Neural progenitor cell (in vitro differentiated cells): ENCODE measurements around the gene HOXA5. TPM values are rescaled to one million over a fixed set of nuclear protein-coding genes. Genes with fewer than 3 reads are reported as not detected.

Experiments
- DNase-seq: peaks from one replicate; pipeline ENCODE4 v3.0.0-alpha.2; 2016; ENCODE audit warnings: low spot score
- H2AFZ ChIP-seq: fragments of 200-600 bp; sonication (generic); replicated peaks from 2 replicates; pipeline ENCODE4 v1.6.1; 2016; ENCODE audit warnings: antibody characterized with exemption
- H3F3A ChIP-seq: fragments of 200-600 bp; sonication (generic); 2 replicates; pipeline ENCODE4 v1.6.1; 2016; ENCODE audit warnings: antibody characterized with exemption, low read depth
- H3K27ac ChIP-seq: fragments of 200-600 bp; sonication (generic); 2 replicates; pipeline ENCODE4 v1.5.1; 2016; ENCODE audit warnings: mild to moderate bottlenecking
- H3K27me3 ChIP-seq: fragments of 200-600 bp; sonication (generic); 2 replicates; pipeline ENCODE4 v1.6.1; 2016; ENCODE audit warnings: mild to moderate bottlenecking, moderate library complexity
- H3K36me3 ChIP-seq: fragments of 200-600 bp; sonication (generic); 2 replicates; pipeline ENCODE4 v1.5.1; 2016
- H3K4me1 ChIP-seq: fragments of 200-600 bp; sonication (generic); 2 replicates; pipeline ENCODE4 v1.6.1; 2016; ENCODE audit warnings: mixed run types
- H3K4me2 ChIP-seq: fragments of 200-600 bp; sonication (generic); 2 replicates; pipeline ENCODE4 v1.6.1; 2016
- H3K4me3 ChIP-seq: fragments of 200-600 bp; sonication (generic); 2 replicates; pipeline ENCODE4 v1.5.1; 2016
- H3K79me2 ChIP-seq: fragments of 200-600 bp; sonication (generic); 2 replicates; pipeline ENCODE4 v1.6.1; 2016; ENCODE audit warnings: low read depth
- H3K9ac ChIP-seq: fragments of 200-600 bp; sonication (generic); 2 replicates; pipeline ENCODE4 v1.6.1; 2016
- H3K9me3 ChIP-seq: fragments of 200-600 bp; sonication (generic); 2 replicates; pipeline ENCODE4 v1.5.1; 2016; ENCODE audit warnings: low read depth
- H4K20me1 ChIP-seq: fragments of 200-600 bp; sonication (generic); 2 replicates; pipeline ENCODE4 v1.6.1; 2016; ENCODE audit warnings: low read depth
- H3K27ac Mint-ChIP-seq: 3 replicates; pipeline ENCODE4 v1.8.0; 2021; ENCODE audit warnings: mixed read lengths
- H3K27me3 Mint-ChIP-seq: 2 replicates; pipeline ENCODE4 v1.8.0; 2022; ENCODE audit warnings: low read depth, mild to moderate bottlenecking, inconsistent platforms, moderate library complexity, mixed read lengths; ENCODE audit not compliant: insufficient read depth
- H3K36me3 Mint-ChIP-seq: 3 replicates; pipeline ENCODE4 v1.8.0; 2021; ENCODE audit warnings: mixed read lengths
- H3K4me1 Mint-ChIP-seq: 3 replicates; pipeline ENCODE4 v1.8.0; 2021; ENCODE audit warnings: mixed read lengths
- H3K4me3 Mint-ChIP-seq: 3 replicates; pipeline ENCODE4 v1.8.0; 2021; ENCODE audit warnings: mild to moderate bottlenecking, moderate library complexity, mixed read lengths
- H3K9me3 Mint-ChIP-seq: 3 replicates; pipeline ENCODE4 v1.8.0; 2020; ENCODE audit warnings: mixed read lengths
- EZH2 ChIP-seq: fragments of 200-600 bp; sonication (generic); IDR thresholded peaks from 2 replicates; pipeline ENCODE4 v1.6.1; 2017; ENCODE audit warnings: antibody characterized with exemption, mild to moderate bottlenecking, moderate library complexity
- EZH2phosphoT487 ChIP-seq: fragments of 200-600 bp; sonication (generic); IDR thresholded peaks from 2 replicates; pipeline ENCODE4 v1.6.1; 2017; ENCODE audit warnings: antibody characterized with exemption
- total RNA-seq: library from RNA; depleted of rRNA; stranded (reverse); fragments of >200 nt; gene quantifications from 2 replicates; pipeline ENCODE4 v1.2.3, GENCODE V29; 2015; ENCODE audit warnings: low replicate concordance
- TF ChIP-seq, protein P1 (sequence below): fragments of 200-600 bp; sonication (generic); IDR thresholded peaks from 2 replicates; pipeline ENCODE4 v1.5.1; 2017; ENCODE audit warnings: antibody characterized with exemption, mild to moderate bottlenecking

The HOXA5 gene
- total RNA-seq, 1 donor from 2014 or later, result not detected

DNA sequence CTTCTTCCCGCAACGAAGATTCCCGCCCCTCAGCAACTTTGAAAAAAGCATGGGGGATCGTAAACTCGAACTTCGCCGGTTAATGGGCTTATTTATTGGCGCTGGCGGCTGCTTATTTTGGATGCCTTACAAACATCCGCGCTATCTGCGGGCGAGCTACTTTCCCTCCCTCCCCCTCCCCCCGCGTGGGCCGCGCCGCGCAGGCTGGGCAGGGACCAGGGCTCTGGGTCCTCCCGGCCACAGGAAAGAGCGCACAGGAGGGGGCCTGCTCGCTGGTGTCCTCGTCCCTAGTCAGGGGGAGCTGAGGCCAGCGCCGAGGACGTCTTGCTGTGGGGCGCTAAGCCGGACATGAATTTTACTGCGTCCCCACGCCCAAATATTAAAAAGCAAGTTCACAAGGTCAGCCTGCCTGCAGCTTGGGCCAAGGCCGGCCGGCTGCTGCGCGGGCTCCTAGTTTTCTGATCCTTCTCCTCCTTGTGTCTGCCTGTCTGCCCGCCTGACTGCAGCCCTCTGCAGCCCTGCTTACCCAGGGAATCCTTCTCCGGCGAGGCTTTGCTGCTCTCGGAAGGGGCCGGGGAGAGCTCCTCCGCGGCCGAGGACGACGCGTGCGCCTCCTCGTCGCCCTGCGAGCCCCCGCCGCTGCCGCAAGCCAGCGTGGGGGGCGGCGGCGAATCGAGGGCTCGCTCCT, 29.5 kb upstream of the HOXA5 start:
- H3K4me2 ChIP-seq, result peak overlapping the region; percentile 42
- Mint-ChIP-seq H3K4me3 (no peak overlapping the region), H3K36me3 (no peaks in the 10 kb centered on the region), H3K27ac (no peak overlapping the region), H3K27me3 (peaks cover 80% of the 10 kb centered on the region), H3K4me1 (peaks cover 2% of the 10 kb centered on the region), H3K9me3 (peaks cover 12% of the 10 kb centered on the region)
- no peaks in the 10 kb centered on the region for H3K36me3 ChIP-seq
- H3K79me2 ChIP-seq, result no peaks in the 10 kb centered on the region
- TF ChIP-seq EZH2 (no peak), EZH2phosphoT487 (no peak)
- H2AFZ ChIP-seq, result no peak overlapping the region
- H3K4me1 ChIP-seq, result no peaks in the 10 kb centered on the region
- peaks cover 98% of the 10 kb centered on the region for H4K20me1 ChIP-seq
- H3F3A ChIP-seq, result no peaks in the 10 kb centered on the region
- H3K9ac ChIP-seq, result no peak overlapping the region
- no peaks in the 10 kb centered on the region for H3K9me3 ChIP-seq
- H3K27me3 ChIP-seq, result peaks cover 100% of the 10 kb centered on the region
- H3K4me3 ChIP-seq, result no peak overlapping the region
- H3K27ac ChIP-seq, result no peak overlapping the region
- DNase-seq, result peak; percentile 60

DNA sequence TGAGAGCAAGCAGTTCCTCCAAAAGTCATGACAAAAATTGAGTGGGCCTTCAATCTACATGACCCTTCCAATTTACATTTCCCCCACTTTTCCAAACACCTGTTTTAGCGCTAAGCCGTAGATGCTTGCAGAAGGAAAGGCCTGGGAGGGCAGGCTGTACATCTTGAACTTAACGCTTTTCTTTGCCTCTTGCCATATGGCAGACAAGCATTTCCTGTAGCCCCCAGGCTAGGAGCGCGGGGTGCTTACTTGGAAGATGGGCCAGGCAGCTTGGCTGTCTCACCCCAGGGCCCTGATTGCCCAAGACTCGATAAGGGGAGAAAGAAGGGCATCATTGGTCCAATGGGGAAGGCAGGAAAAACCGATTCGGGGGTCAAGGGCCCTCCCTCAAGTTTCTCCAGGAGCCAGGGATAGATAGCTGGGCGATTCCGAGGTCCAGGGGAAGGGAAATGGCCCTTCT, 28.9 kb upstream of the HOXA5 start:
- Histone ChIP-seq H3K4me2 (no peak overlapping the region), H3K27ac (no peak overlapping the region), H3F3A (no peaks in the 10 kb centered on the region), H3K9ac (no peak overlapping the region), H3K4me1 (no peaks in the 10 kb centered on the region), H3K79me2 (no peaks in the 10 kb centered on the region), H3K4me3 (no peak overlapping the region), H3K27me3 (peaks cover 100% of the 10 kb centered on the region), H3K9me3 (no peaks in the 10 kb centered on the region), H2AFZ (no peak overlapping the region), H4K20me1 (peaks cover 98% of the 10 kb centered on the region), H3K36me3 (no peaks in the 10 kb centered on the region)
- TF ChIP-seq EZH2 (no peak), EZH2phosphoT487 (no peak)
- TF ChIP-seq, protein P1, sequence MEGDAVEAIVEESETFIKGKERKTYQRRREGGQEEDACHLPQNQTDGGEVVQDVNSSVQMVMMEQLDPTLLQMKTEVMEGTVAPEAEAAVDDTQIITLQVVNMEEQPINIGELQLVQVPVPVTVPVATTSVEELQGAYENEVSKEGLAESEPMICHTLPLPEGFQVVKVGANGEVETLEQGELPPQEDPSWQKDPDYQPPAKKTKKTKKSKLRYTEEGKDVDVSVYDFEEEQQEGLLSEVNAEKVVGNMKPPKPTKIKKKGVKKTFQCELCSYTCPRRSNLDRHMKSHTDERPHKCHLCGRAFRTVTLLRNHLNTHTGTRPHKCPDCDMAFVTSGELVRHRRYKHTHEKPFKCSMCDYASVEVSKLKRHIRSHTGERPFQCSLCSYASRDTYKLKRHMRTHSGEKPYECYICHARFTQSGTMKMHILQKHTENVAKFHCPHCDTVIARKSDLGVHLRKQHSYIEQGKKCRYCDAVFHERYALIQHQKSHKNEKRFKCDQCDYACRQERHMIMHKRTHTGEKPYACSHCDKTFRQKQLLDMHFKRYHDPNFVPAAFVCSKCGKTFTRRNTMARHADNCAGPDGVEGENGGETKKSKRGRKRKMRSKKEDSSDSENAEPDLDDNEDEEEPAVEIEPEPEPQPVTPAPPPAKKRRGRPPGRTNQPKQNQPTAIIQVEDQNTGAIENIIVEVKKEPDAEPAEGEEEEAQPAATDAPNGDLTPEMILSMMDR, result no peak
- DNase-seq, result no peak
- Mint-ChIP-seq H3K27me3 (peaks cover 80% of the 10 kb centered on the region), H3K27ac (no peak overlapping the region), H3K4me1 (peaks cover 2% of the 10 kb centered on the region), H3K9me3 (peaks cover 9% of the 10 kb centered on the region), H3K4me3 (peak overlapping the region; percentile 48), H3K36me3 (no peaks in the 10 kb centered on the region)

DNA sequence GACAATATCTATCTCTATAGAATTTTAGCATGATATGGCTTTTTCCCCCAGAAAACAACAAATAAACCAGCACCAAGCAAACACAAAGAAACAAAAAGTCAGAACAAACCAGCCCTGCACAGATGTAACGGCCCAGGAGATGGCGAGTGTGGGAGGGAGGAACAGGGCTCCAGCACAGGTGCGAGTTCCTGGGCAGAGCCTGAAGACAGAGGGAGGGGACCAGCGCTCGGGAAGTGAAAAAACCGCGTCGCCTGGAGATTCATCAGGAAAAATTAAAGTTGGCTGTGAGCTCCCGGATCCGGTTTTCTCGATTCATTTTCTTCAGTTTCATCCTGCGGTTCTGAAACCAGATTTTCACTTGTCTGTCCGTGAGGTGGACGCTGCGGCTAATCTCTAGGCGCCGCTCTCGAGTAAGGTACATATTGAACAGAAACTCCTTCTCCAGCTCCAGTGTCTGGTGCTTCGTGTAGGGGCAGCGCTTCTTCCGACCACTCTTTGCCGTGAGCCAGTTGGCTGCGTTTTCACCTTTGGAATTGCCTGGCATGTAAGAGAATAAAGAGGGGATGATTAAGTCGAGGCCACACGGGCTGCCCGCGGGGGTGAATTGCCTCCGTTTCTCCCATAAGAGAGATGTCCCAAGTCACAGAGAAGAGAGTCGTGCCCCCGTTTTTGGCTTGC, 28.3 kb upstream of the HOXA5 start:
- H3K4me1 ChIP-seq, result no peaks in the 10 kb centered on the region
- no peaks in the 10 kb centered on the region for H3K79me2 ChIP-seq
- H3K9ac ChIP-seq, result no peak overlapping the region
- no peak overlapping the region for H3K4me3 ChIP-seq
- no peak overlapping the region for H2AFZ ChIP-seq
- peaks cover 9% of the 10 kb centered on the region for H3K9me3 Mint-ChIP-seq
- peak; percentile 50 for DNase-seq
- peaks cover 2% of the 10 kb centered on the region for H3K4me1 Mint-ChIP-seq
- H3K27ac Mint-ChIP-seq, result no peak overlapping the region
- no peaks in the 10 kb centered on the region for H3F3A ChIP-seq
- TF ChIP-seq EZH2, result peak; percentile 9
- TF ChIP-seq, protein P1, result no peak
- peak; percentile 50 for TF ChIP-seq EZH2phosphoT487
- peaks cover 100% of the 10 kb centered on the region for H3K27me3 ChIP-seq
- H3K36me3 ChIP-seq, result no peaks in the 10 kb centered on the region
- peaks cover 80% of the 10 kb centered on the region for H3K27me3 Mint-ChIP-seq
- no peaks in the 10 kb centered on the region for H3K9me3 ChIP-seq
- no peak overlapping the region for H3K27ac ChIP-seq
- H3K36me3 Mint-ChIP-seq, result no peaks in the 10 kb centered on the region
- H4K20me1 ChIP-seq, result peaks cover 98% of the 10 kb centered on the region
- no peak overlapping the region for H3K4me2 ChIP-seq
- H3K4me3 Mint-ChIP-seq, result peak overlapping the region; percentile 72

DNA sequence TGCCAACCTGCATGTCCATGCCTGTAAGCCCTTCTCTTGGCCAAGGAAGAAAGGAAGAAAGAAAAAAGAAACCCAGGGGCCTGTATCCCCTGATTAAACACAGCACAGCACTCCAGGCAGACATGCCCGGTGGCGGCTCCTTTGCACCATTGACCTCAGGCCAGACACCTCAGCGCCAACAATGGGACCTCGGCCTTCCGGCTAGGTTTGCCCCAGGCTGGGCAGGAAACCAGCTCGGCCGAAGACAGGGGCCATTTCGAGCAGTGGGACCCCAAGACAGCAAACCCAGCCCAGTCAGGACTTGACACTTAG, 27.8 kb upstream of the HOXA5 start:
- H3K27ac ChIP-seq, result no peak overlapping the region
- no peaks in the 10 kb centered on the region for H3K4me1 ChIP-seq
- H3K9ac ChIP-seq, result no peak overlapping the region
- no peak overlapping the region for H3K4me2 ChIP-seq
- Mint-ChIP-seq H3K4me1 (peaks cover 2% of the 10 kb centered on the region), H3K4me3 (peak overlapping the region; percentile 9), H3K36me3 (no peaks in the 10 kb centered on the region), H3K27me3 (peaks cover 80% of the 10 kb centered on the region), H3K9me3 (peaks cover 9% of the 10 kb centered on the region), H3K27ac (no peak overlapping the region)
- no peaks in the 10 kb centered on the region for H3K36me3 ChIP-seq
- peaks cover 98% of the 10 kb centered on the region for H4K20me1 ChIP-seq
- no peak overlapping the region for H2AFZ ChIP-seq
- peaks cover 100% of the 10 kb centered on the region for H3K27me3 ChIP-seq
- H3K9me3 ChIP-seq, result no peaks in the 10 kb centered on the region
- TF ChIP-seq EZH2phosphoT487, result peak; percentile 44
- TF ChIP-seq, protein P1, result no peak
- peak; percentile 42 for TF ChIP-seq EZH2
- no peaks in the 10 kb centered on the region for H3F3A ChIP-seq
- H3K4me3 ChIP-seq, result no peak overlapping the region
- peak; percentile 44 for DNase-seq
- no peaks in the 10 kb centered on the region for H3K79me2 ChIP-seq
